ENCODE data around the gene SLC38A2. TPM values are rescaled to one million over a fixed set of nuclear protein-coding genes. Genes with fewer than 3 reads are reported as not detected.

Gene SLC38A2
- total RNA-seq, 1 experiment from 2014 or later, result 381 TPM

DNA sequence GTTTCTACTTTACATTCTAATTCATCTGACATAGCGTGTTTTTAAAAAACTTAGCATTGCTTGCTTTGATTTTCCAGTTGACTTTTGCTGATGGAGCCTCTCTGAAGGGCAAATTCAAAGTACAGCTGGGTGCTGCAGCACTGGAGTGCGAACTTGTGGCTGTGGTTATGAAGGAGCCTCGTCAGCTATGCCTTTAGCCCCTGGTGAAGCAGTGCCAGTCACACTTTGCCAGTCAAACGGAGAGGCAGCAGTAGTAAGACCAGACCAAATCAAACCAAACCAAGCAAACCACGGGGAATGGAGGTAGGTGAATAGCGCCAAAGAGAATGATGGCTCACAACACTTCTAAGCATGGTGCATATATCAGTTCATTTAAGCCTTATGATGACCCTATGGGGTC is 15.1 kb upstream of the SLC38A2 start:
- H3K9me3 Mint-ChIP-seq, result no peaks in the 10 kb centered on the region
- TF ChIP-seq, protein P1, sequence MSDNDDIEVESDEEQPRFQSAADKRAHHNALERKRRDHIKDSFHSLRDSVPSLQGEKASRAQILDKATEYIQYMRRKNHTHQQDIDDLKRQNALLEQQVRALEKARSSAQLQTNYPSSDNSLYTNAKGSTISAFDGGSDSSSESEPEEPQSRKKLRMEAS (CRISPR knock-in tag; IDR thresholded peaks at IDR 0.05), result 0 out of 2 replicates have a peak, but pooled peaks have one; percentile 29
- no peak for TF ChIP-seq ZNF263 (CRISPR knock-in tag; IDR thresholded peaks at IDR 0.05; ENCODE audit: low read depth)
- no peaks in the 10 kb centered on the region for H3K27me3 Mint-ChIP-seq (ENCODE audit: low read depth)
- H3K4me3 Mint-ChIP-seq, result peak overlapping the region; percentile 47
- DNase-seq (ENCODE audit: low spot score), result no peak
- H3K4me1 Mint-ChIP-seq, result peaks cover 82% of the 10 kb centered on the region
- ChIA-PET CTCF (no interaction called here), POLR2A (no interaction called here)
- H3K36me3 Mint-ChIP-seq, result peaks cover 14% of the 10 kb centered on the region
- ATAC-seq, result no peak
- peak overlapping the region; percentile 98 for H3K27ac Mint-ChIP-seq

DNA sequence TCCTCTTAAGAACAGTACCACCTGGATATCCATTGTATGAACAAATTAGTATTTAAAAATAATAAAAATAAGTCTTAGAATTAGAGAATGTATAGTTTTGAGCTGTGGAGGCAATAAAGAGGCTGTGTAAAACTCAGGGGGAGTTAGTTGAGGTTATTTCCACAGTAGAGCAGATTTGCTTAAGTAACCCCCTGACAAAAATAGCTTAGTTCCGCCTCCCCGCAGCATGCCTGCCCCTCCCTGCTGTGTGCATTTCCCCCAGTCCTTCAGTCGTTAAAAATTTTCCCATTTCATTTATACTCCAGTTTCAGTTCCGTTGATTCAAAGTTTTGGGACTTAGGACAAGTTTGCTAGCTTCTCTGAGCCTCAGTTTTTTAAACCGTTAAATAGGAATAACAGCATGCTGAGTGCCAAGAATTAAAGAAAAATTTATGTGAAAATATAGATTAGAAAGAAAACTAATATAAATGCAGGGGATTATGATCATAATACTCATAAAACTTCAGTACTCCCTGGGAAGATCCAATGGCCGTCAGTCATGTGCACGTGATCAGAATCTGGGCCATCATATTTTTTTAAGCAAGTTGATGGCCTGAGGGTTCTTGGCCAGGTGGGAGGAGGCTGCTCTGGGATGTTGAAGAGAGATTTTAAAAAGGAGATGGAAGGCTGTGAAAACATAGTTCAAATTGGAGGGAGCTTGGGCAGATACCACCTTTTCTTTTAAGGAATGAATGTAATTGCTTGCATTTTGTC is 14.5 kb upstream of the SLC38A2 start:
- peak overlapping the region; percentile 47 for H3K4me3 Mint-ChIP-seq
- no peak for ATAC-seq
- ChIA-PET CTCF (interaction anchor here (1.0 kb wide), 1 partner anchor 274 kb away, joined by 4 read pairs; no protein-coding TSS in a partner anchor), POLR2A (no interaction called here)
- peaks cover 14% of the 10 kb centered on the region for H3K36me3 Mint-ChIP-seq
- H3K9me3 Mint-ChIP-seq, result no peaks in the 10 kb centered on the region
- no peaks in the 10 kb centered on the region for H3K27me3 Mint-ChIP-seq (ENCODE audit: low read depth)
- peaks cover 82% of the 10 kb centered on the region for H3K4me1 Mint-ChIP-seq
- no peak for DNase-seq (ENCODE audit: low spot score)
- TF ChIP-seq, protein P2, sequence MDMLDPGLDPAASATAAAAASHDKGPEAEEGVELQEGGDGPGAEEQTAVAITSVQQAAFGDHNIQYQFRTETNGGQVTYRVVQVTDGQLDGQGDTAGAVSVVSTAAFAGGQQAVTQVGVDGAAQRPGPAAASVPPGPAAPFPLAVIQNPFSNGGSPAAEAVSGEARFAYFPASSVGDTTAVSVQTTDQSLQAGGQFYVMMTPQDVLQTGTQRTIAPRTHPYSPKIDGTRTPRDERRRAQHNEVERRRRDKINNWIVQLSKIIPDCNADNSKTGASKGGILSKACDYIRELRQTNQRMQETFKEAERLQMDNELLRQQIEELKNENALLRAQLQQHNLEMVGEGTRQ (CRISPR knock-in tag; IDR thresholded peaks at IDR 0.05), result no peak; the same call in 1 of the 2 replicates
- peak; percentile 41; the same call in 1 of the 2 replicates for TF ChIP-seq ETV6 (CRISPR knock-in tag; IDR thresholded peaks at IDR 0.05)
- peak overlapping the region; percentile 98 for H3K27ac Mint-ChIP-seq

DNA sequence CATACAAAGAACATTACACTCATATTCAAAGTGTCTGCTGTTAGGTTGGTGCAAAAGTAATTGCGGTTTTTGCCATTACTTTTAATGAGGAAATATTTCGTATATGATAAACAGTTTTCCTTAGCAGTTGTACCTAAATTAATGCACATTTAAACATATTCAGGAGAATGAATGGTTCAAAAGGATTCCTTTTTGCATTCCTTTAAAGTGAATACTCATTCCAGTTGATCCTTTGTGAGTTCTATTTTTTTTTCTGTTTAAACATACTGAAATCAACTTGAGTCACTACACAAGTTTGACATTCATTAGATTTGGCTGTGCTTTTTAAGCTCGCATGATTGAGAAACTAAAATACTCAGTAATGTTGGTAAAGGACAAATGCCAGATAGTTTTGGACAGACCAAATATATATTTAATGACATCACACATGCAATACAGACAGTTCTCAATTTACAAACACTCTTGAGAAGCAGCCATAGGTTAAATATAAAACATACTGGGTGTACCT is 13.8 kb upstream of the SLC38A2 start:
- Mint-ChIP-seq H3K27me3 (ENCODE audit: low read depth) (no peaks in the 10 kb centered on the region), H3K4me3 (peak overlapping the region; percentile 49), H3K9me3 (no peaks in the 10 kb centered on the region), H3K27ac (peak overlapping the region; percentile 90), H3K4me1 (peaks cover 80% of the 10 kb centered on the region), H3K36me3 (peaks cover 14% of the 10 kb centered on the region)
- POLR2A ChIA-PET, result no interaction called here
- TF ChIP-seq, protein P3, sequence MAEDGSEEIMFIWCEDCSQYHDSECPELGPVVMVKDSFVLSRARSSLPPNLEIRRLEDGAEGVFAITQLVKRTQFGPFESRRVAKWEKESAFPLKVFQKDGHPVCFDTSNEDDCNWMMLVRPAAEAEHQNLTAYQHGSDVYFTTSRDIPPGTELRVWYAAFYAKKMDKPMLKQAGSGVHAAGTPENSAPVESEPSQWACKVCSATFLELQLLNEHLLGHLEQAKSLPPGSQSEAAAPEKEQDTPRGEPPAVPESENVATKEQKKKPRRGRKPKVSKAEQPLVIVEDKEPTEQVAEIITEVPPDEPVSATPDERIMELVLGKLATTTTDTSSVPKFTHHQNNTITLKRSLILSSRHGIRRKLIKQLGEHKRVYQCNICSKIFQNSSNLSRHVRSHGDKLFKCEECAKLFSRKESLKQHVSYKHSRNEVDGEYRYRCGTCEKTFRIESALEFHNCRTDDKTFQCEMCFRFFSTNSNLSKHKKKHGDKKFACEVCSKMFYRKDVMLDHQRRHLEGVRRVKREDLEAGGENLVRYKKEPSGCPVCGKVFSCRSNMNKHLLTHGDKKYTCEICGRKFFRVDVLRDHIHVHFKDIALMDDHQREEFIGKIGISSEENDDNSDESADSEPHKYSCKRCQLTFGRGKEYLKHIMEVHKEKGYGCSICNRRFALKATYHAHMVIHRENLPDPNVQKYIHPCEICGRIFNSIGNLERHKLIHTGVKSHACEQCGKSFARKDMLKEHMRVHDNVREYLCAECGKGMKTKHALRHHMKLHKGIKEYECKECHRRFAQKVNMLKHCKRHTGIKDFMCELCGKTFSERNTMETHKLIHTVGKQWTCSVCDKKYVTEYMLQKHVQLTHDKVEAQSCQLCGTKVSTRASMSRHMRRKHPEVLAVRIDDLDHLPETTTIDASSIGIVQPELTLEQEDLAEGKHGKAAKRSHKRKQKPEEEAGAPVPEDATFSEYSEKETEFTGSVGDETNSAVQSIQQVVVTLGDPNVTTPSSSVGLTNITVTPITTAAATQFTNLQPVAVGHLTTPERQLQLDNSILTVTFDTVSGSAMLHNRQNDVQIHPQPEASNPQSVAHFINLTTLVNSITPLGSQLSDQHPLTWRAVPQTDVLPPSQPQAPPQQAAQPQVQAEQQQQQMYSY (CRISPR knock-in tag; IDR thresholded peaks at IDR 0.05), result no peak
- TF ChIP-seq NR1H2 (CRISPR knock-in tag; IDR thresholded peaks at IDR 0.05), result no peak
- TF ChIP-seq, protein P4, sequence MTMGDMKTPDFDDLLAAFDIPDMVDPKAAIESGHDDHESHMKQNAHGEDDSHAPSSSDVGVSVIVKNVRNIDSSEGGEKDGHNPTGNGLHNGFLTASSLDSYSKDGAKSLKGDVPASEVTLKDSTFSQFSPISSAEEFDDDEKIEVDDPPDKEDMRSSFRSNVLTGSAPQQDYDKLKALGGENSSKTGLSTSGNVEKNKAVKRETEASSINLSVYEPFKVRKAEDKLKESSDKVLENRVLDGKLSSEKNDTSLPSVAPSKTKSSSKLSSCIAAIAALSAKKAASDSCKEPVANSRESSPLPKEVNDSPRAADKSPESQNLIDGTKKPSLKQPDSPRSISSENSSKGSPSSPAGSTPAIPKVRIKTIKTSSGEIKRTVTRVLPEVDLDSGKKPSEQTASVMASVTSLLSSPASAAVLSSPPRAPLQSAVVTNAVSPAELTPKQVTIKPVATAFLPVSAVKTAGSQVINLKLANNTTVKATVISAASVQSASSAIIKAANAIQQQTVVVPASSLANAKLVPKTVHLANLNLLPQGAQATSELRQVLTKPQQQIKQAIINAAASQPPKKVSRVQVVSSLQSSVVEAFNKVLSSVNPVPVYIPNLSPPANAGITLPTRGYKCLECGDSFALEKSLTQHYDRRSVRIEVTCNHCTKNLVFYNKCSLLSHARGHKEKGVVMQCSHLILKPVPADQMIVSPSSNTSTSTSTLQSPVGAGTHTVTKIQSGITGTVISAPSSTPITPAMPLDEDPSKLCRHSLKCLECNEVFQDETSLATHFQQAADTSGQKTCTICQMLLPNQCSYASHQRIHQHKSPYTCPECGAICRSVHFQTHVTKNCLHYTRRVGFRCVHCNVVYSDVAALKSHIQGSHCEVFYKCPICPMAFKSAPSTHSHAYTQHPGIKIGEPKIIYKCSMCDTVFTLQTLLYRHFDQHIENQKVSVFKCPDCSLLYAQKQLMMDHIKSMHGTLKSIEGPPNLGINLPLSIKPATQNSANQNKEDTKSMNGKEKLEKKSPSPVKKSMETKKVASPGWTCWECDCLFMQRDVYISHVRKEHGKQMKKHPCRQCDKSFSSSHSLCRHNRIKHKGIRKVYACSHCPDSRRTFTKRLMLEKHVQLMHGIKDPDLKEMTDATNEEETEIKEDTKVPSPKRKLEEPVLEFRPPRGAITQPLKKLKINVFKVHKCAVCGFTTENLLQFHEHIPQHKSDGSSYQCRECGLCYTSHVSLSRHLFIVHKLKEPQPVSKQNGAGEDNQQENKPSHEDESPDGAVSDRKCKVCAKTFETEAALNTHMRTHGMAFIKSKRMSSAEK (CRISPR knock-in tag; IDR thresholded peaks at IDR 0.05; ENCODE audit: borderline replicate concordance), result no peak
- TF ChIP-seq ZBTB21 (CRISPR knock-in tag; IDR thresholded peaks at IDR 0.05; ENCODE audit: borderline replicate concordance), result no peak
- TF ChIP-seq FOXK1 (CRISPR knock-in tag; IDR thresholded peaks at IDR 0.05), result no peak
- TF ChIP-seq, protein P5, sequence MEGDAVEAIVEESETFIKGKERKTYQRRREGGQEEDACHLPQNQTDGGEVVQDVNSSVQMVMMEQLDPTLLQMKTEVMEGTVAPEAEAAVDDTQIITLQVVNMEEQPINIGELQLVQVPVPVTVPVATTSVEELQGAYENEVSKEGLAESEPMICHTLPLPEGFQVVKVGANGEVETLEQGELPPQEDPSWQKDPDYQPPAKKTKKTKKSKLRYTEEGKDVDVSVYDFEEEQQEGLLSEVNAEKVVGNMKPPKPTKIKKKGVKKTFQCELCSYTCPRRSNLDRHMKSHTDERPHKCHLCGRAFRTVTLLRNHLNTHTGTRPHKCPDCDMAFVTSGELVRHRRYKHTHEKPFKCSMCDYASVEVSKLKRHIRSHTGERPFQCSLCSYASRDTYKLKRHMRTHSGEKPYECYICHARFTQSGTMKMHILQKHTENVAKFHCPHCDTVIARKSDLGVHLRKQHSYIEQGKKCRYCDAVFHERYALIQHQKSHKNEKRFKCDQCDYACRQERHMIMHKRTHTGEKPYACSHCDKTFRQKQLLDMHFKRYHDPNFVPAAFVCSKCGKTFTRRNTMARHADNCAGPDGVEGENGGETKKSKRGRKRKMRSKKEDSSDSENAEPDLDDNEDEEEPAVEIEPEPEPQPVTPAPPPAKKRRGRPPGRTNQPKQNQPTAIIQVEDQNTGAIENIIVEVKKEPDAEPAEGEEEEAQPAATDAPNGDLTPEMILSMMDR (IDR thresholded peaks at IDR 0.05), result no peak
- TF ChIP-seq CREM (CRISPR knock-in tag; IDR thresholded peaks at IDR 0.05), result no peak
- no peak for TF ChIP-seq TCF7 (CRISPR knock-in tag; IDR thresholded peaks at IDR 0.05; ENCODE audit: low read depth)
- TF ChIP-seq NFE2L1 (CRISPR knock-in tag; IDR thresholded peaks at IDR 0.05), result no peak
- no peak for ATAC-seq
- CTCF ChIA-PET, result interaction anchor here (1.0 kb wide), 1 partner anchor 275 kb away, joined by 4 read pairs; no protein-coding TSS in a partner anchor
- no peak for DNase-seq (ENCODE audit: low spot score)
